ENCODE measurements around the gene SCNN1G.

Gene SCNN1G

GRCh38 chr16:23188911-23189310, 6.4 kb downstream of the SCNN1G start:
- H3K36me3 Mint-ChIP-seq (ENCODE audit: insufficient read depth), result no peaks in the 10 kb centered on the region
- ATAC-seq (replicated peaks) (no peak), DNase-seq (no peak)
- no peak overlapping the region for H3K27ac Mint-ChIP-seq
- no peak overlapping the region for H3K4me3 Mint-ChIP-seq
- H3K4me1 Mint-ChIP-seq (ENCODE audit: low read depth in 2 of 2), result peaks cover 0 to 2% of the 10 kb centered on the region in 2 donors
- no peaks in the 10 kb centered on the region for H3K9me3 Mint-ChIP-seq
- peaks cover 46 to 70% of the 10 kb centered on the region in 2 donors for H3K27me3 Mint-ChIP-seq

- peaks cover 37 to 41% of the 10 kb centered on the region in 2 donors for H3K27me3 Mint-ChIP-seq
- ATAC-seq (replicated peaks), result no peak
- DNase-seq, result no peak
- H3K4me1 Mint-ChIP-seq (ENCODE audit: low read depth in 2 of 2), result peaks cover 0 to 3% of the 10 kb centered on the region in 2 donors
- H3K4me3 Mint-ChIP-seq, result no peak overlapping the region
- no peak overlapping the region for H3K27ac Mint-ChIP-seq
- no peaks in the 10 kb centered on the region for H3K9me3 Mint-ChIP-seq
- no peaks in the 10 kb centered on the region for H3K36me3 Mint-ChIP-seq (ENCODE audit: insufficient read depth)
Measured at GRCh38 chr16:23194497-23195221, 12.1 kb downstream of the SCNN1G start.

GRCh38 chr16:23195366-23195978, 12.9 kb downstream of the SCNN1G start:
- no peak overlapping the region for H3K27ac Mint-ChIP-seq
- no peak for DNase-seq
- no peaks in the 10 kb centered on the region for H3K36me3 Mint-ChIP-seq (ENCODE audit: insufficient read depth)
- H3K4me3 Mint-ChIP-seq, result no peak overlapping the region
- no peak for ATAC-seq (replicated peaks)
- H3K9me3 Mint-ChIP-seq, result no peaks in the 10 kb centered on the region
- peaks cover 41 to 45% of the 10 kb centered on the region in 2 donors for H3K27me3 Mint-ChIP-seq
- H3K4me1 Mint-ChIP-seq (ENCODE audit: low read depth in 2 of 2), result peaks cover 0 to 3% of the 10 kb centered on the region in 2 donors

- DNase-seq (no peak), ATAC-seq (replicated peaks) (no peak)
- H3K27ac Mint-ChIP-seq, result no peak overlapping the region
- no peak overlapping the region for H3K4me3 Mint-ChIP-seq
- no peaks in the 10 kb centered on the region for H3K9me3 Mint-ChIP-seq
- H3K27me3 Mint-ChIP-seq, result peaks cover 47 to 50% of the 10 kb centered on the region in 2 donors
- H3K36me3 Mint-ChIP-seq (ENCODE audit: insufficient read depth), result no peaks in the 10 kb centered on the region
- H3K4me1 Mint-ChIP-seq (ENCODE audit: low read depth in 2 of 2), result peaks cover 0 to 3% of the 10 kb centered on the region in 2 donors
Measured at GRCh38 chr16:23196539-23196938, 14.0 kb downstream of the SCNN1G start.

- Mint-ChIP-seq H3K4me1 (ENCODE audit: low read depth in 2 of 2) (no peaks in the 10 kb centered on the region), H3K27ac (no peak overlapping the region), H3K4me3 (no peak overlapping the region), H3K36me3 (ENCODE audit: insufficient read depth) (no peaks in the 10 kb centered on the region), H3K27me3 (peaks cover 43 to 53% of the 10 kb centered on the region in 2 donors), H3K9me3 (no peaks in the 10 kb centered on the region)
- DNase-seq (no peak), ATAC-seq (replicated peaks) (no peak)
Measured at GRCh38 chr16:23202166-23202565, 19.6 kb downstream of the SCNN1G start.

- H3K27me3 Mint-ChIP-seq, result peaks cover 24 to 56% of the 10 kb centered on the region in 2 donors
- H3K4me1 Mint-ChIP-seq (ENCODE audit: low read depth in 2 of 2), result no peaks in the 10 kb centered on the region
- H3K4me3 Mint-ChIP-seq, result no peak overlapping the region
- no peaks in the 10 kb centered on the region for H3K36me3 Mint-ChIP-seq (ENCODE audit: insufficient read depth)
- no peak for DNase-seq
- H3K9me3 Mint-ChIP-seq, result no peaks in the 10 kb centered on the region
- no peak overlapping the region for H3K27ac Mint-ChIP-seq
- no peak for ATAC-seq (replicated peaks)
Measured at GRCh38 chr16:23206986-23207385, 24.4 kb downstream of the SCNN1G start.

- Mint-ChIP-seq H3K4me3 (no peak overlapping the region), H3K4me1 (ENCODE audit: low read depth in 2 of 2) (no peaks in the 10 kb centered on the region), H3K36me3 (ENCODE audit: insufficient read depth) (no peaks in the 10 kb centered on the region), H3K27me3 (peaks cover 19 to 55% of the 10 kb centered on the region in 2 donors), H3K27ac (no peak overlapping the region), H3K9me3 (no peaks in the 10 kb centered on the region)
- ATAC-seq (replicated peaks) (no peak), DNase-seq (no peak)
Measured at GRCh38 chr16:23207485-23207884, 24.9 kb downstream of the SCNN1G start.

- ATAC-seq (replicated peaks) (no peak), DNase-seq (no peak)
- H3K27ac Mint-ChIP-seq, result no peak overlapping the region
- H3K4me3 Mint-ChIP-seq, result no peak overlapping the region
- H3K4me1 Mint-ChIP-seq (ENCODE audit: low read depth in 2 of 2), result no peaks in the 10 kb centered on the region
- no peaks in the 10 kb centered on the region for H3K36me3 Mint-ChIP-seq (ENCODE audit: insufficient read depth)
- no peaks in the 10 kb centered on the region for H3K9me3 Mint-ChIP-seq
- peaks cover 24 to 58% of the 10 kb centered on the region in 2 donors for H3K27me3 Mint-ChIP-seq
Measured at GRCh38 chr16:23209606-23210005, 27.1 kb downstream of the SCNN1G start.

GRCh38 chr16:23213831-23214230, 31.3 kb downstream of the SCNN1G start:
- DNase-seq (no peak), ATAC-seq (replicated peaks) (no peak)
- no peak overlapping the region for H3K4me3 Mint-ChIP-seq
- no peaks in the 10 kb centered on the region for H3K9me3 Mint-ChIP-seq
- H3K4me1 Mint-ChIP-seq (ENCODE audit: low read depth in 2 of 2), result no peaks in the 10 kb centered on the region
- no peaks in the 10 kb centered on the region for H3K36me3 Mint-ChIP-seq (ENCODE audit: insufficient read depth)
- H3K27me3 Mint-ChIP-seq, result peaks cover 39 to 71% of the 10 kb centered on the region in 2 donors
- no peak overlapping the region for H3K27ac Mint-ChIP-seq

GRCh38 chr16:23214796-23215195, 32.3 kb downstream of the SCNN1G start:
- Mint-ChIP-seq H3K27ac (no peak overlapping the region), H3K4me3 (no peak overlapping the region), H3K9me3 (no peaks in the 10 kb centered on the region), H3K27me3 (peaks cover 38 to 72% of the 10 kb centered on the region in 2 donors), H3K4me1 (ENCODE audit: low read depth in 2 of 2) (no peaks in the 10 kb centered on the region), H3K36me3 (ENCODE audit: insufficient read depth) (no peaks in the 10 kb centered on the region)
- DNase-seq, result no peak
- ATAC-seq (replicated peaks), result no peak

GRCh38 chr16:23215435-23215834, 32.9 kb downstream of the SCNN1G start:
- no peak for ATAC-seq (replicated peaks)
- Mint-ChIP-seq H3K36me3 (ENCODE audit: insufficient read depth) (no peaks in the 10 kb centered on the region), H3K9me3 (no peaks in the 10 kb centered on the region), H3K27ac (no peak overlapping the region), H3K4me1 (ENCODE audit: low read depth in 2 of 2) (no peaks in the 10 kb centered on the region), H3K4me3 (no peak overlapping the region), H3K27me3 (peaks cover 42 to 78% of the 10 kb centered on the region in 2 donors)
- no peak for DNase-seq

GRCh38 chr16:23216658-23217246, 34.2 kb downstream of the SCNN1G start:
- H3K9me3 Mint-ChIP-seq, result no peaks in the 10 kb centered on the region
- ATAC-seq (replicated peaks), result no peak
- no peaks in the 10 kb centered on the region for H3K4me1 Mint-ChIP-seq (ENCODE audit: low read depth in 2 of 2)
- DNase-seq, result no peak
- no peaks in the 10 kb centered on the region for H3K36me3 Mint-ChIP-seq (ENCODE audit: insufficient read depth)
- H3K27me3 Mint-ChIP-seq, result peaks cover 42 to 77% of the 10 kb centered on the region in 2 donors
- no peak overlapping the region for H3K27ac Mint-ChIP-seq
- H3K4me3 Mint-ChIP-seq, result no peak overlapping the region

GRCh38 chr16:23217646-23218045, 35.1 kb downstream of the SCNN1G start:
- Mint-ChIP-seq H3K27me3 (peaks cover 42 to 71% of the 10 kb centered on the region in 2 donors), H3K4me1 (ENCODE audit: low read depth in 2 of 2) (no peaks in the 10 kb centered on the region), H3K9me3 (no peaks in the 10 kb centered on the region), H3K36me3 (ENCODE audit: insufficient read depth) (no peaks in the 10 kb centered on the region), H3K27ac (no peak overlapping the region), H3K4me3 (no peak overlapping the region)
- ATAC-seq (replicated peaks) (no peak), DNase-seq (no peak)

- Mint-ChIP-seq H3K27me3 (peaks cover 15 to 27% of the 10 kb centered on the region in 2 donors), H3K36me3 (ENCODE audit: insufficient read depth) (no peaks in the 10 kb centered on the region), H3K4me3 (no peak overlapping the region), H3K4me1 (ENCODE audit: low read depth in 2 of 2) (no peaks in the 10 kb centered on the region), H3K27ac (no peak overlapping the region), H3K9me3 (no peaks in the 10 kb centered on the region)
- ATAC-seq (replicated peaks) (no peak), DNase-seq (no peak)
Measured at GRCh38 chr16:23222929-23223328, 40.4 kb downstream of the SCNN1G start.
